ENCODE measurements around the gene LGSN.

Gene LGSN

DNA sequence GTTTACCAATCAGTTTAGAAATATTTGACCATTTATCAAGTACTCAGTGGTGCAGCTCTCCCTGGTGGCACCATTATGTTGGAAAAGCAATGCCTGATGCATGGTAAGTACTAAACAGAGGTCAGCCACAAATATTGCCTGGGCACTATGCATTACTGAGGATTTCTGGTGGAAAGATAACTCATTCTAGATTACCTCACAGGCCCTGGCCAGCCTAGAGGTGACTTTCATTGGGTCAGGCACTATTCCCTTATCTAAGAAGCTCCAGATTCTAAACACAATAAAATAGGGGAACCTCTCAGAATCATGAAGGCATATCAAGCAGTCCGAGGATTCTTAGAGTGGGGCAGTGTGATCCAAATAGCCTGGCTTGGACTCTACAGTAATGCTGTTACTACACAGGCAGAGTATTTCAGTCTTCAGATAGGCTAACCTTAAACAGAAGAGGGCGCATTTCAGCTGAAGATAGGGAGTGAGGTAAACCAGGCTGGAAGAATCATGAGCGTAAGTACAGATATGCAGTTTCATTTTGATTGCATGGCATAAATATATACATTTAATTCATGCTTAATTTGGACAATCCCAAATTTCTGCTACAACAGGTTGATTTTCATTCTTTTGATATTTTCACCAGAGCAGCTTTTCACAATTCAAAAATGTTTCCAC, 12.1 kb downstream of the LGSN start:
- DNase-seq (ENCODE audit: low read depth): peak; percentile 26
- TF ChIP-seq CTCF (IDR thresholded peaks at IDR 0.05; ENCODE audit: low read depth, low read length, missing control alignments): peak; percentile 56
- H3K4me3 ChIP-seq (ENCODE audit: low read depth, low read length): no peak overlapping the region

GRCh38 chr6:63306420-63306819, 13.4 kb downstream of the LGSN start:
- DNase-seq (ENCODE audit: low read depth): no peak
- no peak for TF ChIP-seq CTCF (IDR thresholded peaks at IDR 0.05; ENCODE audit: low read depth, low read length, missing control alignments)

DNA sequence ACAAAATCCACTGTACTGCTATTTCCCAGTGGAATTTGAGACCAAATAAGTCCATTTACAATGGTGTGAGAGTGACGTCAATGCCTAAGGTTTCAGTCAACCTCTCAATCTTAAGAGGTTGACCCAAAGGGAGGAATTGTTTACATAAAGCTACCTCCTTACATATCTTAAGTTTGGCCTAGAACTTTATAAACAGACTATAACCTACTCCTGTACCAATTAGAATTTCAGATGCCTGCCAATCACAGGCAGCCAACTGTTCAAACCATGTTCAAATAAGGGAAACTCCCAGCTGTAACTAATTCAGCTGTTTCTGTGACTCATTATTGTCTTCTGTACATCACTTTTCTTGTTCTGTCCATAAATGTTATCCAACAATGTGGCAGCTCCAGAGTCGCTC, 14.5 kb downstream of the LGSN start:
- DNase-seq (ENCODE audit: low read depth): no peak
- no peak for TF ChIP-seq CTCF (IDR thresholded peaks at IDR 0.05; ENCODE audit: low read depth, low read length, missing control alignments)
- no peak overlapping the region for H3K4me3 ChIP-seq (ENCODE audit: low read depth, low read length)

More at GRCh38 chr6:63306420-63306819, 13.4 kb downstream of the LGSN start:
- no peak overlapping the region for H3K4me3 ChIP-seq (ENCODE audit: low read depth, low read length)

GRCh38 chr6:63303476-63303875, 16.3 kb downstream of the LGSN start:
- no peak for TF ChIP-seq CTCF (IDR thresholded peaks at IDR 0.05; ENCODE audit: low read depth, low read length, missing control alignments)

DNA sequence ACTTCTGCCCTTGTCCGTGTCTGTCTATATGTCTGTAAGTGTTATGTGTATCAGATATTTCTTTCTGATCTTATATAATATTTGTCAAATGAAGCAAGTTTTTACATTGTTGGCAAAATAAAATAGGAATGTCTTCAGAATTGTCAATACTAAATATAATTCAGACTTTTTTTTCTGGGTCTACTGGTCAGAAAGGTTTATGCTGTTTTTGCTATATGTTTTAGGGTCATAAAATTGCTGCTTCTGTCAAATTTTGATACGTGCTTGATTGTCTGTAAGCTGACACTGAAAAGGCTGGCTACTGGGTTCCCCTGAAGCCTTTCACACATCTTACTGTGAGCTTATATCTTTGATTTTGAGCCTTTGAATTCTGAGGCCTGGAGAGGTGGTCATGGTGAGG, 20.1 kb downstream of the LGSN start:
- TF ChIP-seq CTCF (IDR thresholded peaks at IDR 0.05; ENCODE audit: low read depth, low read length, missing control alignments): no peak
- H3K4me3 ChIP-seq (ENCODE audit: low read depth, low read length): no peak overlapping the region
- no peak for DNase-seq (ENCODE audit: low read depth)

More at GRCh38 chr6:63303476-63303875, 16.3 kb downstream of the LGSN start:
- H3K4me3 ChIP-seq (ENCODE audit: low read depth, low read length): no peak overlapping the region
- DNase-seq (ENCODE audit: low read depth): no peak

DNA sequence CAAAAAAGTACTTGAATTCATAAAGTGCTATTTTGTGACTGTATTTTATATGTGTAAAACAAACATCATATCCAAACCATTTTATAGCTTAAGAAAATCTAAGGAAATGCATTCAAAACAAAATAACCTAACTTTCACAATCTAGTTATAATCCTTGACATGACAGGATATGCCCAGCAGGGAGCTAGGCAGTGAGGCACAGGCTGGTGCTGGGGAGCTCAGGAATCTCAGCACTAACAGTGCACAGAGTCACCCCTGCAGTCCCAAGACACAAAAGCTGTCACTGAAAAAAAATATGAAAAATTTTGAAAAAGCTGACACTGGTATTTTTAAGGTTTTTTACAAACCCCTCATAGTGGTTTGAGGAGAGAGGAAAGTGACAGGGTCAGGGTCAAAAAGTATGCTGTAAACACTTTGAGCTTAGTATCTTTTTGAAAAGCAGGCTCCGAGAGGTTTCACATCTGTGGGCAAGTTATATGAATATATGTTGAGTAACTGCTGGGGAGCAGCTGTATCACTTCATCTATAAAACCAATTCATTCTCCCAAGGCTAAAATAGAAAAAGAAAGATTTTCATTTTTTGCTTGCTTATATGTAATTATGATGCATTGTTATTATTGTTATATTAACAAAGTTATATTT, 24.1 kb downstream of the LGSN start:
- DNase-seq (ENCODE audit: low read depth): no peak
- H3K4me3 ChIP-seq (ENCODE audit: low read depth, low read length): no peak overlapping the region
- TF ChIP-seq CTCF (IDR thresholded peaks at IDR 0.05; ENCODE audit: low read depth, low read length, missing control alignments): no peak

Data from GM12864 (cell line).